Measurements from ENCODE around the gene UBL5. TPM values are rescaled to one million over a fixed set of nuclear protein-coding genes. Genes with fewer than 3 reads are reported as not detected.
"Not testable (repeated sequence)": the region's sequence is repeated elsewhere in the genome, so short reads cannot be mapped to it uniquely, and the experiment has no call there.

UBL5 gene
- 100 to 1,000 TPM; 383 to 395 TPM for total RNA-seq

GRCh38 chr19:9827289-9828238 is at the start of gene UBL5:
TSS of gene UBL5 (plus strand) at chr19:9827918. CDS start at chr19:9828338, 420 bp downstream.
- Mint-ChIP-seq H3K27ac (peak within 1 kb of the TSS; percentile 97), H3K4me1 (ENCODE audit: low read depth) (peaks cover 31% of the 10 kb centered on the region), H3K36me3 (ENCODE audit: low read depth) (peaks cover 36% of the 10 kb centered on the region), H3K9me3 (ENCODE audit: insufficient read depth) (no peaks in the 10 kb centered on the region), H3K27me3 (ENCODE audit: low read depth) (no peaks in the 10 kb centered on the region), H3K4me3 (peak within 1 kb of the TSS; percentile 98)
- peak; percentile 93 for ATAC-seq
- DNase-seq = peak; percentile 94
- ChIA-PET CTCF (interaction anchor here (1.0 to 1.2 kb wide), 2 partner anchors 9 to 200 kb away, joined by 4 read pairs; no protein-coding TSS in a partner anchor), POLR2A (interaction anchor here (0.6 to 2.3 kb wide), 12 partner anchors 9 to 517 kb away, joined by 3 to 17 read pairs (median 5); partner anchors contain the start of genes FBXL12, ZNF121, ZNF266 and ZNF846)

- no peak for ATAC-seq
- Mint-ChIP-seq H3K27me3 (ENCODE audit: low read depth) (no peaks in the 10 kb centered on the region), H3K27ac (no peak overlapping the region), H3K36me3 (ENCODE audit: low read depth) (peaks cover 13% of the 10 kb centered on the region), H3K4me1 (ENCODE audit: low read depth) (peaks cover 30% of the 10 kb centered on the region), H3K4me3 (no peak overlapping the region), H3K9me3 (ENCODE audit: insufficient read depth) (peaks cover 9% of the 10 kb centered on the region)
- POLR2A ChIA-PET = no interaction called here
- CTCF ChIA-PET = no interaction called here
- no peak for DNase-seq
Measured at GRCh38 chr19:9782338-9782737, 45.4 kb upstream of the UBL5 start.

- H3K36me3 Mint-ChIP-seq (ENCODE audit: low read depth); H3K27me3 Mint-ChIP-seq (ENCODE audit: low read depth); ATAC-seq; H3K9me3 Mint-ChIP-seq (ENCODE audit: insufficient read depth); CTCF ChIA-PET; DNase-seq; POLR2A ChIA-PET: not testable (repeated sequence)
- Mint-ChIP-seq H3K27ac (peak overlapping the region; percentile 99), H3K4me1 (ENCODE audit: low read depth) (peaks cover 30% of the 10 kb centered on the region), H3K4me3 (peak overlapping the region; percentile 92)
Measured at GRCh38 chr19:9784163-9784496, 43.6 kb upstream of the UBL5 start.

- CTCF ChIA-PET = no interaction called here
- Mint-ChIP-seq H3K4me3 (peak overlapping the region; percentile 92), H3K27me3 (ENCODE audit: low read depth) (no peaks in the 10 kb centered on the region), H3K36me3 (ENCODE audit: low read depth) (peaks cover 7% of the 10 kb centered on the region), H3K4me1 (ENCODE audit: low read depth) (peaks cover 37% of the 10 kb centered on the region), H3K27ac (peak overlapping the region; percentile 99), H3K9me3 (ENCODE audit: insufficient read depth) (no peaks in the 10 kb centered on the region)
- DNase-seq (peak; percentile 99), ATAC-seq (peak; percentile 88)
- POLR2A ChIA-PET = interaction anchor here (1.3 kb wide), 1 partner anchor 17 kb away, joined by 5 read pairs; the partner anchor contains the start of gene ZNF846
Measured at GRCh38 chr19:9785367-9786331, 42.1 kb upstream of the UBL5 start.

GRCh38 chr19:9786342-9786741 is 41.4 kb upstream of the UBL5 start:
- Mint-ChIP-seq H3K9me3 (ENCODE audit: insufficient read depth) (no peaks in the 10 kb centered on the region), H3K36me3 (ENCODE audit: low read depth) (peaks cover 4% of the 10 kb centered on the region), H3K4me1 (ENCODE audit: low read depth) (peaks cover 39% of the 10 kb centered on the region), H3K4me3 (peak overlapping the region; percentile 92), H3K27ac (peak overlapping the region; percentile 99), H3K27me3 (ENCODE audit: low read depth) (no peaks in the 10 kb centered on the region)
- POLR2A ChIA-PET = no interaction called here
- ATAC-seq (no peak), DNase-seq (no peak)
- CTCF ChIA-PET = interaction anchor here (2.6 kb wide), 1 partner anchor 160 kb away, joined by 12 read pairs; no protein-coding TSS in a partner anchor

GRCh38 chr19:9786819-9787218 is 40.9 kb upstream of the UBL5 start:
- H3K36me3 Mint-ChIP-seq (ENCODE audit: low read depth) = peaks cover 4% of the 10 kb centered on the region
- ChIA-PET CTCF (interaction anchor here (2.6 kb wide), 1 partner anchor 161 kb away, joined by 12 read pairs; no protein-coding TSS in a partner anchor), POLR2A (interaction anchor here (0.9 kb wide), 1 partner anchor 18 kb away, joined by 3 read pairs; no protein-coding TSS in a partner anchor)
- peak overlapping the region; percentile 99 for H3K27ac Mint-ChIP-seq
- ATAC-seq (no peak), DNase-seq (no peak)
- H3K4me1 Mint-ChIP-seq (ENCODE audit: low read depth) = peaks cover 41% of the 10 kb centered on the region
- no peaks in the 10 kb centered on the region for H3K9me3 Mint-ChIP-seq (ENCODE audit: insufficient read depth)
- peak overlapping the region; percentile 69 for H3K4me3 Mint-ChIP-seq
- no peaks in the 10 kb centered on the region for H3K27me3 Mint-ChIP-seq (ENCODE audit: low read depth)

GRCh38 chr19:9788604-9789003 is 39.1 kb upstream of the UBL5 start:
- CTCF ChIA-PET = interaction anchor here (2.6 kb wide), 1 partner anchor 163 kb away, joined by 12 read pairs; no protein-coding TSS in a partner anchor
- H3K9me3 Mint-ChIP-seq (ENCODE audit: insufficient read depth) = not testable (repeated sequence)
- POLR2A ChIA-PET = interaction anchor here (0.8 to 1.1 kb wide), 3 partner anchors 20 to 167 kb away, joined by 4 to 5 read pairs (median 5); partner anchors contain the start of genes ZNF561 and ZNF846

GRCh38 chr19:9789066-9789465 is 38.7 kb upstream of the UBL5 start:
- no peak overlapping the region for H3K27ac Mint-ChIP-seq
- no peak overlapping the region for H3K4me3 Mint-ChIP-seq
- ATAC-seq = no peak
- H3K9me3 Mint-ChIP-seq (ENCODE audit: insufficient read depth) = no peaks in the 10 kb centered on the region
- H3K27me3 Mint-ChIP-seq (ENCODE audit: low read depth) = no peaks in the 10 kb centered on the region
- POLR2A ChIA-PET = interaction anchor here (1.0 to 1.1 kb wide), 2 partner anchors 21 to 168 kb away, joined by 5 read pairs; partner anchors contain the start of genes ZNF561 and ZNF846
- H3K4me1 Mint-ChIP-seq (ENCODE audit: low read depth) = peaks cover 40% of the 10 kb centered on the region
- H3K36me3 Mint-ChIP-seq (ENCODE audit: low read depth) = peaks cover 5% of the 10 kb centered on the region
- DNase-seq = no peak
- CTCF ChIA-PET = interaction anchor here (2.6 kb wide), 1 partner anchor 163 kb away, joined by 12 read pairs; no protein-coding TSS in a partner anchor

More at GRCh38 chr19:9788604-9789003, 39.1 kb upstream of the UBL5 start:
- ATAC-seq; H3K36me3 Mint-ChIP-seq (ENCODE audit: low read depth); H3K27me3 Mint-ChIP-seq (ENCODE audit: low read depth); H3K27ac Mint-ChIP-seq; DNase-seq; H3K4me3 Mint-ChIP-seq: not testable (repeated sequence)
- peaks cover 42% of the 10 kb centered on the region for H3K4me1 Mint-ChIP-seq (ENCODE audit: low read depth)

- DNase-seq; CTCF ChIA-PET; ATAC-seq; H3K9me3 Mint-ChIP-seq (ENCODE audit: insufficient read depth); H3K27ac Mint-ChIP-seq; H3K27me3 Mint-ChIP-seq (ENCODE audit: low read depth); POLR2A ChIA-PET; H3K4me3 Mint-ChIP-seq; H3K36me3 Mint-ChIP-seq (ENCODE audit: low read depth): not testable (repeated sequence)
- H3K4me1 Mint-ChIP-seq (ENCODE audit: low read depth) = peaks cover 35% of the 10 kb centered on the region
Measured at GRCh38 chr19:9789579-9789978, 38.1 kb upstream of the UBL5 start.

GRCh38 chr19:9791073-9791367 is 36.7 kb upstream of the UBL5 start:
- H3K27me3 Mint-ChIP-seq (ENCODE audit: low read depth); ATAC-seq; DNase-seq; POLR2A ChIA-PET; H3K36me3 Mint-ChIP-seq (ENCODE audit: low read depth); H3K9me3 Mint-ChIP-seq (ENCODE audit: insufficient read depth); H3K27ac Mint-ChIP-seq: not testable (repeated sequence)
- Mint-ChIP-seq H3K4me3 (peak overlapping the region; percentile 77), H3K4me1 (ENCODE audit: low read depth) (peaks cover 29% of the 10 kb centered on the region)
- CTCF ChIA-PET = interaction anchor here (1.0 kb wide), 2 partner anchors 165 to 168 kb away, joined by 4 to 6 read pairs; no protein-coding TSS in a partner anchor

GRCh38 chr19:9791552-9792205 is 36.0 kb upstream of the UBL5 start:
- peak overlapping the region; percentile 77 for H3K4me3 Mint-ChIP-seq
- H3K36me3 Mint-ChIP-seq (ENCODE audit: low read depth) = peaks cover 4% of the 10 kb centered on the region
- peak; percentile 96 for DNase-seq
- no peaks in the 10 kb centered on the region for H3K9me3 Mint-ChIP-seq (ENCODE audit: insufficient read depth)
- H3K27ac Mint-ChIP-seq = peak overlapping the region; percentile 90
- peaks cover 33% of the 10 kb centered on the region for H3K4me1 Mint-ChIP-seq (ENCODE audit: low read depth)
- CTCF ChIA-PET = interaction anchor here (1.0 kb wide), 1 partner anchor 169 kb away, joined by 4 read pairs; no protein-coding TSS in a partner anchor
- POLR2A ChIA-PET = no interaction called here
- ATAC-seq = peak; percentile 68
- no peaks in the 10 kb centered on the region for H3K27me3 Mint-ChIP-seq (ENCODE audit: low read depth)
